Spleen (tissue), 11 donors: ENCODE results near the gene PCLO. TPM values are rescaled to one million over a fixed set of nuclear protein-coding genes. Genes with fewer than 3 reads are reported as not detected.

Experiments used
- DNase-seq: peaks from one replicate; pipeline ENCODE4 v3.0.0-alpha.2; 2020
- H3K27ac ChIP-seq, 8 donors: fragments of 200-600 bp; sonication (generic) in 7 of 8; 1 replicate in 4 of 8; 2 replicates in 4 of 8; pipeline versions ENCODE4 v1.5.0 to v1.8.0; 2016 to 2021; ENCODE audit warnings: inconsistent platforms in 4 of 8, mild to moderate bottlenecking in 4 of 8, moderate library complexity in 1 of 8
- H3K27me3 ChIP-seq, 7 donors: fragments of 200-600 bp; sonication (generic) in 6 of 7; replicated peaks in 1 of 7; 1 replicate in 4 of 7; 2 replicates in 3 of 7; pipeline versions ENCODE4 v1.5.0 to v1.8.0; 2016 to 2021; ENCODE audit warnings: inconsistent platforms in 3 of 7, mild to moderate bottlenecking in 1 of 7
- H3K36me3 ChIP-seq, 6 donors: fragments of 200-600 bp; sonication (generic) in 5 of 6; 1 replicate in 4 of 6; 2 replicates in 2 of 6; pipeline versions ENCODE4 v1.5.0 to v1.8.0; 2016 to 2021; ENCODE audit warnings: inconsistent platforms in 2 of 6
- H3K4me1 ChIP-seq, 6 donors: fragments of 200-600 bp; sonication (generic) in 5 of 6; 1 replicate in 3 of 6; 2 replicates in 3 of 6; pipeline versions ENCODE4 v1.5.0 to v1.8.0; 2016 to 2021; ENCODE audit warnings: inconsistent platforms in 3 of 6
- H3K4me3 ChIP-seq, 8 donors: fragments of 200-600 bp; sonication (generic) in 7 of 8; 1 replicate in 4 of 8; 2 replicates in 4 of 8; pipeline versions ENCODE4 v1.5.0 to v1.8.0; 2016 to 2021; ENCODE audit warnings: inconsistent platforms in 4 of 8, mild to moderate bottlenecking in 4 of 8, moderate library complexity in 2 of 8
- H3K9me3 ChIP-seq, 8 donors: fragments of 200-600 bp; sonication (generic) in 7 of 8; 1 replicate in 4 of 8; 2 replicates in 4 of 8; pipeline versions ENCODE4 v1.5.0 to v1.8.0; 2016 to 2021; ENCODE audit warnings: inconsistent platforms in 4 of 8
- CTCF ChIP-seq, 11 experiments: fragments of 200-600 bp in 7 of 11; fragments of 450-650 bp in 4 of 11; sonication (generic) in 4 of 11; IDR thresholded peaks in 8 of 11; conservative IDR thresholded peaks in 3 of 11; 1 replicate in 7 of 11; 2 replicates in 4 of 11; pipeline versions ENCODE4 v1.4.0 to v1.8.0; 2016 to 2021; ENCODE audit warnings: antibody characterized with exemption in 11 of 11, inconsistent platforms in 4 of 11, mild to moderate bottlenecking in 1 of 11
- POLR2A ChIP-seq, 3 donors: fragments of 450-650 bp; IDR thresholded peaks; one replicate each; pipeline ENCODE4 v1.5.1; 2017; ENCODE audit warnings: antibody characterized with exemption in 3 of 3, mild to moderate bottlenecking in 1 of 3
- POLR2AphosphoS5 ChIP-seq, 3 donors: sonication (generic); formaldehyde crosslinking; IDR thresholded peaks; one replicate each; pipeline ENCODE4 v1.5.1; 2017; ENCODE audit warnings: antibody characterized with exemption in 3 of 3
- WGBS, 5 donors: extraction: QIAGEN DNeasy Blood & Tissue Kit in 3 of 5; methylation state at CpG; one replicate each; pipeline versions ENCODE4 v1.1.5 to v1.1.7; 2013 to 2018; 5-methylcytosine and 5-hydroxymethylcytosine counted together
- intact Hi-C: fragments of 100-400 bp; cut with DNase I; formaldehyde crosslinking; loops from one replicate; pipeline ENCODE4 v1.15.0; 2023; ENCODE audit warnings: low total_unique reads
- polyA plus RNA-seq, 3 donors: library from polyadenylated mRNA; stranded (reverse); fragments of 200-250 nt; gene quantifications; one replicate each; pipeline ENCODE4 v1.2.1, GENCODE V29; 2013
- total RNA-seq, 7 donors: library from RNA; depleted of rRNA in 3 of 7; stranded (reverse); fragments of >200 nt in 3 of 7; fragmentation: NEBNext Ultra II Directional in 4 of 7; extraction: Animal tissue kit (Norgen Biotek cat#: 25700) in 4 of 7; gene quantifications; one replicate each; pipeline versions ENCODE4 v1.1.0 to v1.2.1, GENCODE V29; 2016 to 2021
- donor health status: healthy with polysubstance abuse.
- donor health status: DM: no; HTN: no; CAD: no; lungs with moderate emphysema.
- donor health status: DM: no; HTN: no; CAD: no.
- donor health status: Bipolar disorder and iron deficiency.
- donor health status: healthy.
- donor health status: DM: no; HTN: no; CAD: no.
- donor health status: DM: yes; HTN: yes; CAD: no.

PCLO gene
- total and polyA plus RNA-seq, 10 donors, result 0.05 to 9.9 (median 1.8) TPM

- Histone ChIP-seq H3K27ac (no peak overlapping the region), H3K4me1 (no peaks in the 10 kb centered on the region), H3K9me3 (no peaks in the 10 kb centered on the region), H3K27me3 (no peaks in the 10 kb centered on the region), H3K4me3 (no peak overlapping the region), H3K36me3 (no peaks in the 10 kb centered on the region)
- TF ChIP-seq POLR2A (IDR thresholded peaks at IDR 0.05) (no peak), CTCF (IDR thresholded peaks at IDR 0.05 in 8 of 11, conservative IDR thresholded peaks at IDR 0.05 in 3 of 11) (no peak), POLR2AphosphoS5 (IDR thresholded peaks at IDR 0.05) (no peak)
- 68 to 82% (median 77%) methylated on average over 2 of the region's 2 CpGs for WGBS, 5 donors
- intact Hi-C loops, result no loop called here
- no peak for DNase-seq
Measured at GRCh38 chr7:83072576-83073517, 89.8 kb downstream of the PCLO start.

GRCh38 chr7:83065714-83066113 lies 97.0 kb downstream of the PCLO start:
- TF ChIP-seq POLR2AphosphoS5 (IDR thresholded peaks at IDR 0.05) (no peak), CTCF (IDR thresholded peaks at IDR 0.05 in 8 of 11, conservative IDR thresholded peaks at IDR 0.05 in 3 of 11) (no peak), POLR2A (IDR thresholded peaks at IDR 0.05) (no peak)
- intact Hi-C loops, result no loop called here
- WGBS, 5 donors, result 32 to 43% (median 39%) methylated on average over 3 of the region's 3 CpGs
- Histone ChIP-seq H3K9me3 (no peaks in the 10 kb centered on the region), H3K4me1 (no peaks in the 10 kb centered on the region), H3K27ac (no peak overlapping the region), H3K27me3 (no peaks in the 10 kb centered on the region), H3K4me3 (no peak overlapping the region), H3K36me3 (no peaks in the 10 kb centered on the region)
- no peak for DNase-seq

GRCh38 chr7:83060218-83060617 lies 102.5 kb downstream of the PCLO start:
- no peaks in the 10 kb centered on the region for H3K36me3 ChIP-seq
- H3K27ac ChIP-seq, result no peak overlapping the region
- intact Hi-C loops, result no loop called here

More at GRCh38 chr7:83060218-83060617, 102.5 kb downstream of the PCLO start:
- H3K9me3 ChIP-seq, result no peaks in the 10 kb centered on the region
- no peaks in the 10 kb centered on the region for H3K4me1 ChIP-seq
- no peak for TF ChIP-seq CTCF (IDR thresholded peaks at IDR 0.05 in 8 of 11, conservative IDR thresholded peaks at IDR 0.05 in 3 of 11)
- TF ChIP-seq POLR2A (IDR thresholded peaks at IDR 0.05), result no peak
- TF ChIP-seq POLR2AphosphoS5 (IDR thresholded peaks at IDR 0.05), result no peak
- no peak overlapping the region for H3K4me3 ChIP-seq
- no peaks in the 10 kb centered on the region for H3K27me3 ChIP-seq
- no peak for DNase-seq
